Naive thymus-derived CD4-positive, alpha-beta T cell (primary cell): ENCODE measurements around the gene CETP. TPM values are rescaled to one million over a fixed set of nuclear protein-coding genes. Genes with fewer than 3 reads are reported as not detected.

Experiments used
- polyA plus RNA-seq, 2 donors: library from polyadenylated mRNA; unstranded; fragments of 300-500 nt; fragmentation: Illumina TruSeq; gene quantifications; one replicate each; pipeline ENCODE4 v1.2.3, GENCODE V29; 2021
- total RNA-seq, 6 experiments: library from RNA in 5 of 6; stranded (reverse) in 5 of 6; gene quantifications; 1 replicate in 5 of 6; 2 replicates in 1 of 6; pipeline ENCODE4 v1.2.3 and lab custom pipeline; 2021 to 2026

The CETP gene
- total and polyA plus RNA-seq, 7 experiments from 2014 or later = 0.17 to 0.25 TPM; not detected in 5

Other genes with a start within 250 kb of the CETP start
- 10 to 100 TPM; 53.0 to 90.5 (median 58.3) TPM for gene NUP93, start 231.8 kb upstream of the CETP start, total RNA-seq
- 10 to 100 TPM; 64.5 to 83.2 TPM for gene NUP93, start 231.8 kb upstream of the CETP start, polyA plus RNA-seq
- gene SLC12A3, start 96.7 kb upstream of the CETP start, total RNA-seq = under 1 TPM in 2 of 5 experiments, not detected in 3; 0.08 to 0.49 TPM
- gene SLC12A3, start 96.7 kb upstream of the CETP start, polyA plus RNA-seq = not detected
- gene HERPUD1, start 29.8 kb upstream of the CETP start, total RNA-seq = 100 to 1,000 TPM; 102 to 226 (median 131) TPM
- gene HERPUD1, start 29.8 kb upstream of the CETP start, polyA plus RNA-seq = 10 to 100 TPM; 42.0 to 61.8 TPM
- gene NLRC5, start 27.6 kb downstream of the CETP start, total RNA-seq = 100 to 1,000 TPM; 380 to 615 (median 394) TPM
- gene NLRC5, start 27.6 kb downstream of the CETP start, polyA plus RNA-seq = 100 to 1,000 TPM in 1 of 2 donors, 10 to 100 TPM in 1; 76.0 to 122 TPM
- 10 to 100 TPM in 1 of 5 experiments, 1 to 10 TPM in 4; 1.1 to 11.7 (median 3.5) TPM for gene CPNE2, start 130.6 kb downstream of the CETP start, total RNA-seq
- gene CPNE2, start 130.6 kb downstream of the CETP start, polyA plus RNA-seq = 10 to 100 TPM in 1 of 2 donors, 1 to 10 TPM in 1; 6.8 to 12.6 TPM
- gene PSME3IP1, start 224.1 kb downstream of the CETP start, total RNA-seq = 100 to 1,000 TPM; 109 to 159 (median 140) TPM
- gene PSME3IP1, start 224.1 kb downstream of the CETP start, polyA plus RNA-seq = 10 to 100 TPM; 76.3 to 84.7 TPM
- gene RSPRY1, start 224.4 kb downstream of the CETP start, total RNA-seq = 10 to 100 TPM; 24.1 to 40.5 (median 33.6) TPM
- 10 to 100 TPM; 22.2 to 34.2 TPM for gene RSPRY1, start 224.4 kb downstream of the CETP start, polyA plus RNA-seq